GM19043 (cell line): ENCODE measurements around the gene DEFB125.
"Not testable (repeated sequence)": the region's sequence is repeated elsewhere in the genome, so short reads cannot be mapped to it uniquely, and the experiment has no call there.

ENCODE experiments used
- ATAC-seq: cut with Tn5 transposase; IDR thresholded peaks from one replicate; pipeline ENCODE4 v1.9.1; 2021; ENCODE audit warnings: low read depth; ENCODE audit not compliant: unreplicated experiment

The DEFB125 gene, protein sequence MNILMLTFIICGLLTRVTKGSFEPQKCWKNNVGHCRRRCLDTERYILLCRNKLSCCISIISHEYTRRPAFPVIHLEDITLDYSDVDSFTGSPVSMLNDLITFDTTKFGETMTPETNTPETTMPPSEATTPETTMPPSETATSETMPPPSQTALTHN

DNA sequence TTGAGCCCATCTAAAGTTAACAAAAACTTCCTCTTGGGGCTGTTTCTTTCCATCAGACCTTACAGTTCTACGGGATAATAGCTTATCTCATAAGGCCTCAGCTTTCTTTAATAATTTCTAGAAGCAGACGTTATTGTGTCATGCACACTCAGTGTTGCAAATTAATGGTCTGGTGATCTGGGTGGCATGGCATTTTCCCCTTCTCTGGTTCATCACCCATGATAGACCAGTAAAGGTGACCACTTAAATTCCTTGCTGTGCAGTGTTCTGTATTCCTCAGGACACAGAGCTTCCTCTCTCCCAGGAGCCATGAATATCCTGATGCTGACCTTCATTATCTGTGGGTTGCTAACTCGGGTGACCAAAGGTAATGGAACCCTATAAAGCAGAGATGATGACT is at the start of gene DEFB125:
Gene DEFB125 (plus strand): TSS at position 272 of the 400 bp plus-strand sequence. CDS start 38 bp downstream, at position 310.
- ATAC-seq, result no peak

DNA sequence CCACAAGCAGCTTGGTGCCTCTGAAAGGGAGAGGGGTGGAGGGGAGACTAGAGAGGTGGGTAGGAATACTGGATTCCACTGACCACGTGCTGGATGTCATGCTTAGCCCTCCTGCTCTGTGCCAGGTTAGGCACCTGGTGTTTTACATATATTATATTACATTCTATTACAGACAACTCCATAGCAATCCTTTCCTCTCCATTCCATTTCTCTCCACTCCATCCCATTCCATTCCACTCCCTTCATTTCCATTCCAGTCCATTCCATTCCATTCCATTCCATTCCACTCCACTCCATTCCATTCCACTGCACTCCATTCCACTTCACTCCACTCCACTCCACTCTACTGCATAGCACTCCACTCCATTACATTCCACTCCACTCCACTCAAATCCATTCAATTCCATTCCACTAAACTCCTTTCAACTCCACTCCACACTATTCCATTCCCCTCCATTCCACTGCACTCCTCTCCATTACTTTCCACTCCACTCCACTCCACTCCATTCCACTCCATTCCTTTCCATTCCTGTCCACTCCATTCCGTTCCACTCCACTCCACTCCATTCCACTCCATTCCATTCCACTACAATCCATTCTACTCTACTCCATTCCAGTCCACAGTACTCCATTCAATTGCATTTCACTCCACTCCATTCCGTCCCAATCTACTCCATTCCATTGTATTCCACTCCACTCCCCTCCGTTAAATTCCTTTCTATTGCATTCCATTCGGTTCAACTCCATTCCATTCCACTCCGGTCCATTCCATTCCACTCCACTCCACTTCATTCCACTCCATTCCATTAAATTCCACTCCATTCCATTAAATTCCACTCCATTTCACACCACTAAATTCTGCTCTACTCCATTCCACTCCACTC is 27.2 kb upstream of the DEFB125 start:
- ATAC-seq, result no peak

DNA sequence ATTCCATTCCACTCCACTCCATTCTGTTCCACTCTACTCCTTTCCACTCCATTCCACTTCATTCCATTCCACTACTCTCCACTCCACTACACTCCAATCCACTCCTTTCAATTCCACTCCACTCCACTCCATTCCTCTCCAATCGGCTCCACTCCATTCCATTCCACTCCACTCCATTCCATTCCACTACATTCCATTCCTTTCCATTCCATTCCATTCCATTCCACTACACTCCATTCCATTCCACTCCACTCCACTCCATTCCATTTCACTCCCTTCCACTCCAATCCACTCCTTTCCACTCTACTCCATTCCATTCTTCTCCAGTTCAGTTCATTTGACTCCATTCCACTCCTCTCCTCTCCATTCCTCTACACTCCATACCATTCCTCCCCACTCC is 26.2 kb upstream of the DEFB125 start:
- no peak for ATAC-seq

DNA sequence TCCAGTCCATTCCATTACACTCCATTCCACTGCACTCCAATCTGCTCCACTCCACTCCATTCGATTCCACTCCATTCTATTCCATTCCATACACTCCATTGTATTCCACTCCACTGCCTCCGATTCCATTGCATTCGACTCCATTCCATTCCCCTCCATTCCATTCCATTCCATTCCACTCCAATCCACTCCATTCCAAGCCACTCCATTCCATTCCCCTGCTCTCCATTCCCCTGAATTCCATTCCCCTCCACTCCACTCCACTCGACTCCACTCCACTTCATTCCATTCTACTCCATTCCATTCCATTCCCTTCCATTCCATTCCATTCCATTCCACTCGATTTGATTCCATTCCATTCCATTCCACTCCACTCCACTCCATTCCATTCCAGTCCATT is 25.7 kb upstream of the DEFB125 start:
- no peak for ATAC-seq

DNA sequence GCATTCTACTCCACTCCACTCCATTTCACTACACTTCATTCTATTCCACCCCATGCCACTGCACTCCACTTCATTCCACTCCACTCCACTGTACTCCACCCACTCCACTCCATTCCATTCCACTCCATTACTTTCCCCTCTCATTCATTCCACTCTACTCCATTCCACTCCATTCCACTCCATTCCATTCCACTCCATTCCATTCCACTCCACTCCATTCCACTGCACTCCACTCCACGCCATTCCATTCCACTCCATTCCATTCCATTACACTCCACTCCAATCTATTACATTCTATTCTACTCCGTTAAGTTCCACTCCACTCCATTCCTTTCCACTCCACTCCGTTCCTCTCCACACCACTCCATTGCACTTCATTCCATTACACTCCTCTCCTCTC is 25.0 kb upstream of the DEFB125 start:
- ATAC-seq, result no peak

DNA sequence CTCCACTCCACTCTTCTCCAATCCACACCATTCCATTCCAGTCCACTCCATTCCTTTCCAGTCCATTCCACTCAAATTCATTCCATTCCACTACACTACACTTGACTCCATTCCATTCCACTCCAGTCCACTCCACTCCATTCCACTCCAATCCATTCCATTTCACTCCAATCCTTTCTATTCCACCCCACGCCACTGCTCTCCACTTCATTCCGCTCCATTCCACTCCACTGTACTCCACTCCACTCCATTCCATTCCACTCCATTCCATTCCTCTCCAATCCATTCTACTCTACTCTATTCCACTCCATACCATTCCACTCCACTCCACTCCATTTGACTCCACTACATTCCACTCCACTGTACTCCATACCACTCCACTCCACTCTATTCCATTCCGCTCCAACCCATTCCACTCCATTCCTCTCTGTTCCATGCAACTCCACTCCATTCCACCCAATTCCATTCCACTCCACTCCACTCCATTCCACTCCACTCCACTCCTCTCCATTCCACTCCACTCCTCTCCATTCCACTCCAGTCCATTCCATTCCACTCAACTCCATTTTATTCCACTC is 23.4 kb upstream of the DEFB125 start:
- ATAC-seq, result no peak

DNA sequence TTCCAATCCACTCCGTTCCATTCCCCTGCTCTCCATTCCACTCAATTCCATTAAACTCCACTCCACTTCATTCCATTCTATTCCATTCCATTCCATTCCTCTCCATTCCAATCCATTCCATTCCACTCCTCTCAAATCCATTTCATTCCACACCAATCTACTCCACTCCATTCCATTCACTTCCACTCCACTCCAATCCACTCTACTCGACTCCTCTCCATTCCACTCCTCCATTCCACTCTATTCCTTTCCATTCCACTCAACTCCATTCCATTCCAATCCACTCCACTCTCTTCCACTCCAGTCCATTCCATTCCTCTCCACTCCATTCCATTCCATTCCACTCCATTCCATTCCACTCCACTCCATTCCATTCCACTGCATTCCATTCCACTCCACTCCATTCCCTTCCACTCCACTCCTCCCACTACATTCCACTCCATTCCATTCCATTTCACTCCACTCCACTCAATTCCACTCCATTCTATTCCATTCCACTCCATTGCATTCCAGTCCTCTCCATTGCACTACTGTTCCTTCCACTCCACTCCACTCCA is 22.6 kb upstream of the DEFB125 start:
- ATAC-seq, result no peak

DNA sequence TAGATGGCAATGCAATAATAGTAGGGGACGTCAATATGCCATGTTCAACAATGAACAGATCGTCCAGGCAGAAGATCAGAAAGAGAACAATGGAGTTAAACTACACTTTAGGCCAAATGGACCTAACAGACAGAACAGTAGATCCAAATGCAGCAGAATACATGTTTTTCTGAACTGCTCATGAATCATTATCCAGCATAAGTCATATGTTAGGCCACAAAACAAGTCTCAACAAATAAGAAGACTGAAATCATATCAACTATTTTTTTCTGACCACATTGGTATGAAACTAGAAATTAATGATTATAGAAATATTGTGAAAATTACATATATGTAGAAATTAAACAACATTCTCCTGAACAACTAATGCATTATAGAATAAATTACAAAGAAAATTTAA is 10.2 kb upstream of the DEFB125 start:
- ATAC-seq, result no peak

DNA sequence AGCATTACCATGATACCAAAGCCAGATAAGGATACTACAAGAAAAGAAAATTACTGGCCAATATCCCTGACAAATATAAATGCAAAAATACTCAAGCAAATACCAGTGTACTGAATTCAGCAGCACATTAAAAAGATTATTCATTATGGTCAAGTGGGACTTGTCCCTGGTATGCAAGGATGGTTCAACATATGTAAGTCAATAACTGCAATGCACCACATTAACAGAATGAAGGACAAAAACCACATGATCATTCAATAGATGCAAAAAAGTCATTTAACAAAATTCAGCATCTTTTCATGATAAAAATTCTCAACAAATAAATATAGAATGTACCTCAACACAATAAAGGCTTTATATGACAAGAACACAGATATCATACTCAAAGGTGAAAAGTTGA is 9.1 kb upstream of the DEFB125 start:
- ATAC-seq, result no peak

DNA sequence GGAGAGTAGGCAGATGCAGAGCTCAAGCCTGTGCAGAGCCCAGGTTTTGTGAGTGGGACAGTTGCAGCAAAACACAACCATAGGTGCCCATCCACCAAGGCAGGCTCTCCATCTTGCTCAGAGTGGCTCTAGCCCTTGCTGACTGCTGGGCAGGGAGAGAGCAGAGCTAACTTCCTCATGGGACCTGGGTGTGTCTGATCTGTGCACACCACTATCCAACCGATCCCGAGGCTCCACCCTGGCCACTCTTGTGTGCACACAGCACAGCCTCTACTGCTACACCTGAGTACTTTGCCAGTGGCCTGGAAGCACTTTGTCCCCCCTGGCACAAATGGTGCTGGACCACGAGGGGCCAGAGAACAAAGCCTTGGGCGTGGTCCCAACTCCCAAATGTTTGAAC is 7.9 kb upstream of the DEFB125 start:
- no peak for ATAC-seq

DNA sequence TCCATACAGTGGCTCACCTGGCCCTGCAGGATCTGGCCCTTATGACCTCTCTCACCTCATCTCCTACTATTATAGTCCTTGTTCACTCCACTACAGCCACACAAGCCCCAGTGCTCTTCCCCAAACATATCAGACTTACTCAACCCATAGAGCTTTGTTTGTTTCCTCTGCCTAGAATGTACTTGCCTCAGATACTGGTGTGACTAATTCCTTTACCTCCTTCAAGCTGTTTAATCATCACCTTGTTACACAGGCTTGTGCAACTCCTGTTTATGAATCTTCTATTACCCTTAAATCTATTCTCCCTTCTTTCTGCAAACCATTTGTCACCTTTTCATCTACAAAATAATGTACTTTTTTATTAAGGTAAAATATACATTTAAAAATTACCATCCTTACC is 3.2 kb downstream of the DEFB125 start:
- no peak for ATAC-seq

DNA sequence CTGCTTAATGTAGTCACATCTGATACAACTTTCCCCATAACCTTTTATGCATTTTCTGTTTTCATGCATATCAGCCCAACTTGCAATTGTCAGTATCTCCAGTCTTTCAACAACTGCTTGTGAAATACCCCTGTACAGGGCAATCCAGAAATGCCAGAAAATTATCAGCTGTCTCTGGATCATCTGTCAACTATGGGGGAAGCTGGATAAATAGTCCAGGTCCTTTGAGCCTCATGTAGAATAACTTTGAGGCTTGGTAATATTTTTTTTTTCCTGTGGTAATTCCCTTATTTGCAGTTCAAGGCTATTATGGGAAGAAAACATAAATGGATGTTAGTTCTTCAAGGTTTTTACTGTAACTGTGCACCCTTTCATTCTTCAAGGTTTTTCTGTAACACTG is 6.2 kb downstream of the DEFB125 start:
- no peak for ATAC-seq

DNA sequence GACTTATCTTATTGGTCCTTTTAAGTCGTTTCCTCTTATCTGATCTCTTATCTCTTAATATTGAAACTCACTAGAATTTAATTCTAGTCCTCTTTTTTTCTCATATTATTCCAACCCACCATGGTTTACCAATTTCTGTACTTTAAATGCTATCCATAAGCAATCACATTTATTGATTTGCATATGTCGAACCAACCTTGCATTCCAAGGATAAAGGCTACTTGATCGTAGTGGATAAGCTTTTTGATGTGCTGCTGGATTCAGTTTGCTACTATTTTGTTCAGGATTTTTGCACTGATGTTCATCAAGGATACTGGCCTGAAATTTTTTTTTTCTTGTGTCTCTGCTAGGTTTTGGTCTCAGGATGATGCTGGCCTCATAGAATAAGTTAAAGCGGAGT is 7.7 kb downstream of the DEFB125 start:
- ATAC-seq, result no peak

DNA sequence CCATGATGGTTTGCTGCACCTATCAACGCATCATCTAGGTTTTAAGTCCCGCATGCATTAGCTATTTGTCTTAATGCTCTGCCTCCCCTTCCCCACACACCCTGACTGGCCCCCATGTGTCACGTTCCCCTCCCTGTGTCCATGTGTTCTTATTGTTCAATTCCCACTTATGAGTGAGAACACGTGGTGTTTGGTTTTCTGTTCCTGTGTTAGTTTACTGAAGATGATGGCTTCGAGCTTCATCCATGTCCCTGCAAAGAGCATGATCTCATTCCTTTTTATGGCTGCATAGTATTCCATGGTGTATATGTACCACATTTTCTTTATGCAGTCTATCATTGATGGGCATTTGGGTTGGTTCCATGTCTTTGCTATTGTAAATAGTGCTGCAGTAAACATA is 10.2 kb downstream of the DEFB125 start:
- ATAC-seq, result not testable (repeated sequence)

DNA sequence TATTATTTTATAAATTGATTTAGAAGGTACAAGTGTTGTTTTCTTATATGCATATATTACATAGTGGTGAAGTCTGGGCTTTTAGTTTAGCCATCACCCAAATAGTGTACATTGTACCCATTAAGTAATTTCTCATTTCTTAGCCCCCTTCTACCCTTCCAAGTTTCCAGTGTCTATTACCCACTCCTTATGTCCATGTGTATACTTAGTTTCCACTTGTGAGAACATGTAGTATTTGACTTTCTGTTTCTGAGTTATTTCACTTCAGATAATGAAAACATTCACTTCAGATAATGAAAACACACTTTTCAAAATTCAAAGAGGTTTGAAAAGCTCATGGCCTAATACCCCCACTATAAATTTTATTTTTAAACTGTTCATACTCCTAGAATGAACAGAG is 14.5 kb downstream of the DEFB125 start:
- no peak for ATAC-seq

DNA sequence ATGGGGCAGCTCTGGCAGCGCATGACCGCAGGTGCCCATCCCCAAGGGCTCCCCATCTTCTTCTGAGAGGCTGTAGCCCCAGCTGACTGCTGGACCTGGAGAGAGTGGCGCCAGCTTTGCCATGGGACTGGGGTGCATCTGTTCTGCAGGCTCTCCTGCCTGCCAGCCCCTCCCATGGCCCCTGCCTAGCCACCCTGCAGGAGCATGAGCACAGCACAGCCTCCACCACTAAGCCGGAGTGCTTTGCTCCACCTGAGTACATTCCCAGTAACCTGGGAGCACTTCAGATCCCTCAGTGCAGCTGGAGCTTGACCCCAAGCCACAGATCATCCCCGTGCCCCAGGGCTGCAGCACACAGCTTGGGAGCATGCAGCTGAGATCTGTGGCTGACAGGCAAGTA is 16.0 kb downstream of the DEFB125 start:
- ATAC-seq, result no peak

DNA sequence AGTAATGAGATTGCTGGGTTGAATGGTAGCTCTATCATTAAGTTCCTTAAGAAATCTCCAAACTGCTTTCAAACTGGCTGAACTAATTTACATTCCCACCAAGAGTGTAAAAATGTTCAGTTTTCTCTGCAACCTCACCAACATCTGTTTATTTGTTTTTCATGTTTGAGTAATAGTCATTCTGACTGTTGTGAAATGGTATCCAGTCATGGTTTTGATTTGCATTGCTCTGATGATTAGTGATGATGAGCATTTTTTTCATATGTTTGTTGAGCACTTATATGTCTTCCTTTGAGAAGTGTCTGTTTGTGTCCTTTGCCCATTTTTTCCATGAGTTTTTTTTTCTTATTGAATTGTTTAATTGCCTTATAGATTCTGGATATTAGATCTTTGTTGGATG is 24.9 kb downstream of the DEFB125 start:
- no peak for ATAC-seq

DNA sequence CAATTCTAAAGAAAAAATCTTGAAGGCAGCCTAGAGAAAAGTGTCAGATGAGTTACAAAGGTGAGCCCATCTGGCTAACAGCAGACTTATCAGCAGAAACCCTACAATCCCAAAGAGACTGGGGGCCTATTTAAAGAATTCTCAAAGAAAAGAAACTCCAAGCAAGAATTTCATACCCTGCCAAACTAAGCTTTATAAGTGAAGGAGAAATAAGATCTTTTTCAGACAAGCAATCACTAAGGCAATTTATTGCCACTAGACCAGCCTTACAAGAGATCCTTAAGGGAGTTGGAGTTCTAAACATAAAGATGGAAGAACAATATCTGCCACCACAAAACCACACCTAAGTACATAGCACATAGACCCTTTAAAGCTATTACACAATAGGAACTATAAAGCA is 30.0 kb downstream of the DEFB125 start:
- ATAC-seq, result no peak

DNA sequence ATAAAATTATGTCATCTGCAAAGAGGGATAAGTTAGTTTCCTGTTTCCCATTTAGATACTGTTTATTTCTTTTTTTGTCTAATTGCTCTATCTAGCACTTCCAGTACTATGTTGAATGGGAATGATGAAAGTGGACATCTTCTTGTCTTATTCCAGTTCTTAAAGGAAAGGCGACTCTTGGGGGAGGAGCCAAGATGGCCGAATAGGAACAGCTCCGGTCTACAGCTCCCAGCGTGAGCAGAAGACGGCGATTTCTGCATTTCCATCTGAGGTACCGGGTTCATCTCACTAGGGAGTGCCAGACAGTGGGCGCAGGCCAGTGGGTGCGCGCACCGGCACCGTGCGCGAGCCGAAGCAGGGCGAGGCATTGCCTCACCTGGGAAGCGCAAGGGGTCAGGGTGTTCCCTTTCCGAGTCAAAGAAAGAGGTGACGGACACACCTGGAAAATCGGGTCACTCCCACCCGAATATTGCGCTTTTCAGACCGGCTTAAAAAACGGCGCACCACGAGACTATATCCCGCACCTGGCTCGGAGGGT is 42.4 kb downstream of the DEFB125 start:
- ATAC-seq, result not testable (repeated sequence)

DNA sequence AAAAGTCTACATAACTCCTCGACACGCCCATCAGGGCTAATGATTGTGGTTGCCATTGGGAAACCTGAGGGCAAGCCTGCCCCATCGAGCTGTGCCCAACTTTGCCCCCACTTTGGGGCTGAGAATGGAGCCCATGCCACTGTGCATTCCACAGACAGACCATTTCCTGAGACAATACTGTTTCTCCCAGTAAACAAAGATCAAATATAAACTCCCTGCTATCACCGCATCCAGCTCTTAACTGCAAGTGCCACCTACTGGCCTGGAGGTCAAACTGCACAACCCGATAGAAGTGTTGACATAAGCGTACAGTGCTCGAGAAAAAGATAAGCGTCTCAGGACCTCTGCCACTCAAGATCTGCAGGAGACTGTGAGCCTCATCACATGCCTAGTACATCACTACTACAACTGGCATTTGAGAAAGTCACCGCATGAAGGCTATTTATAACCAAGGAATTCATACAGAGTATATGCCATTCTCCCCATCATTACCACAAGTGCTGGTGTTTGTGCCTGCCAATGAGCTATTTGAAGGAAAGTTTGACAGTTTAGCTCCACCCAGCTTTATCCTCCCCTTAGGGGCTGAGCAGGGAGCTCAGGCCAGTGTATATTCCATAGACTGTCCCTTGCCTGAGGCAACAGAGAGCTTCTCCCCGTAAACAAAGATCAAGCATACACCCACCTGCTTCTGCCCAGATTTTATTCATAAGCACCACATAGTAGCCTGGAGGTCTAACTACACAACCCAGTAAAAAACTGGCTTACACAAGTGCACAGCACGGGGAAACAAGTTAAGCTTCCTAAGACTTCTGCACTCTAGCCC is 50.4 kb downstream of the DEFB125 start:
- no peak for ATAC-seq
